OCI-LY1 (cell line): ENCODE data around the gene ATOX1.
"Not testable (repeated sequence)": the region's sequence is repeated elsewhere in the genome, so short reads cannot be mapped to it uniquely, and the experiment has no call there.

Experiments used
- H2AFZ ChIP-seq: fragments of 200-600 bp; sonication (generic), shearing (Covaris generic); 2 replicates; pipeline ENCODE4 v1.6.0; 2014; ENCODE audit warnings: antibody characterized with exemption, mild to moderate bottlenecking, low read length
- H3F3A ChIP-seq: fragments of 200-600 bp; sonication (generic), shearing (Covaris generic); 2 replicates; pipeline ENCODE4 v1.6.0; 2014; ENCODE audit warnings: mild to moderate bottlenecking, antibody characterized with exemption, low read length, moderate library complexity; ENCODE audit not compliant: insufficient read depth
- H3K27ac ChIP-seq: fragments of 200-600 bp; sonication (generic); 2 replicates; pipeline ENCODE4 v1.5.1; 2014; ENCODE audit warnings: low read length, mixed run types, mild to moderate bottlenecking, low read depth; ENCODE audit not compliant: poor library complexity, severe bottlenecking
- H3K27me3 ChIP-seq: fragments of 200-600 bp; sonication (generic); 2 replicates; pipeline ENCODE4 v1.6.0; 2014; ENCODE audit warnings: antibody characterized with exemption, mild to moderate bottlenecking, low read length, moderate library complexity; ENCODE audit not compliant: insufficient read depth
- H3K36me3 ChIP-seq: fragments of 200-600 bp; sonication (generic); 2 replicates; pipeline ENCODE4 v1.6.1; 2014; ENCODE audit warnings: mild to moderate bottlenecking, antibody characterized with exemption, low read length, moderate library complexity, mixed read lengths; ENCODE audit not compliant: insufficient read depth
- H3K4me1 ChIP-seq: fragments of 200-600 bp; sonication (generic); 2 replicates; pipeline ENCODE4 v1.5.1; 2014; ENCODE audit warnings: mild to moderate bottlenecking, low read length, moderate library complexity; ENCODE audit not compliant: insufficient read depth, severe bottlenecking
- H3K4me2 ChIP-seq: fragments of 200-600 bp; sonication (generic), shearing (Covaris generic); 2 replicates; pipeline ENCODE4 v1.6.1; 2014; ENCODE audit warnings: low read length
- H3K4me3 ChIP-seq: fragments of 200-600 bp; sonication (generic); 2 replicates; pipeline ENCODE4 v1.5.1; 2014; ENCODE audit warnings: low read length, low read depth, mild to moderate bottlenecking, mixed read lengths; ENCODE audit not compliant: poor library complexity, severe bottlenecking
- H3K79me2 ChIP-seq: fragments of 200-600 bp; shearing (Covaris generic); 2 replicates; pipeline ENCODE4 v1.6.1; 2016; ENCODE audit warnings: mixed run types, low read length, mixed read lengths; ENCODE audit not compliant: insufficient read depth
- H3K9ac ChIP-seq: fragments of 200-600 bp; sonication (generic), shearing (Covaris generic); 2 replicates; pipeline ENCODE4 v1.6.1; 2014; ENCODE audit warnings: mild to moderate bottlenecking, low read length, mixed read lengths
- H3K9me2 ChIP-seq: fragments of 200-600 bp; sonication (generic), shearing (Covaris generic); 2 replicates; pipeline ENCODE4 v1.6.1; 2014; ENCODE audit warnings: low read depth, mild to moderate bottlenecking, low read length, mixed read lengths
- H3K9me3 ChIP-seq: fragments of 200-600 bp; shearing (Covaris generic); 2 replicates; pipeline ENCODE4 v1.6.1; 2014; ENCODE audit warnings: low read length, mixed read lengths
- H4K20me1 ChIP-seq: fragments of 200-600 bp; sonication (generic), shearing (Covaris generic); 2 replicates; pipeline ENCODE4 v1.6.0; 2016; ENCODE audit warnings: mild to moderate bottlenecking, low read length; ENCODE audit not compliant: insufficient read depth
- CTCF ChIP-seq: fragments of 200-600 bp; sonication (generic), shearing (Covaris generic); IDR thresholded peaks from 2 replicates; pipeline ENCODE4 v1.5.1; 2017; ENCODE audit warnings: mild to moderate bottlenecking, antibody characterized with exemption, low read length, moderate library complexity, mixed read lengths
- EZH2 ChIP-seq: fragments of 200-600 bp; sonication (generic), shearing (Covaris generic); IDR thresholded peaks from 2 replicates; pipeline ENCODE4 v1.8.0; 2017; ENCODE audit warnings: borderline replicate concordance, mixed run types, mild to moderate bottlenecking, antibody characterized with exemption, low read length, moderate library complexity, mixed read lengths

ATOX1 gene

GRCh38 chr5:151699071-151699901 is 59.1 kb downstream of the ATOX1 start:
- H3K79me2 ChIP-seq, result no peaks in the 10 kb centered on the region
- no peaks in the 10 kb centered on the region for H3F3A ChIP-seq
- no peaks in the 10 kb centered on the region for H3K4me1 ChIP-seq
- no peak overlapping the region for H3K27ac ChIP-seq
- H3K36me3 ChIP-seq, result no peaks in the 10 kb centered on the region
- H3K4me2 ChIP-seq, result no peak overlapping the region
- H4K20me1 ChIP-seq, result no peaks in the 10 kb centered on the region
- no peaks in the 10 kb centered on the region for H3K9me3 ChIP-seq
- H3K4me3 ChIP-seq, result no peak overlapping the region
- TF ChIP-seq EZH2 (no peak), CTCF (no peak)
- no peak overlapping the region for H3K9ac ChIP-seq
- H3K27me3 ChIP-seq, result no peaks in the 10 kb centered on the region
- H2AFZ ChIP-seq, result no peak overlapping the region
- H3K9me2 ChIP-seq, result no peaks in the 10 kb centered on the region

- H4K20me1 ChIP-seq, H3K4me1 ChIP-seq, H2AFZ ChIP-seq, H3K27me3 ChIP-seq, H3K9me3 ChIP-seq, H3K4me2 ChIP-seq, H3K27ac ChIP-seq, H3F3A ChIP-seq, H3K36me3 ChIP-seq, H3K4me3 ChIP-seq, H3K9ac ChIP-seq, H3K9me2 ChIP-seq, H3K79me2 ChIP-seq: not testable (repeated sequence)
Observed at GRCh38 chr5:151698081-151698480, 60.4 kb downstream of the ATOX1 start.

- no peak overlapping the region for H2AFZ ChIP-seq
Observed at GRCh38 chr5:151697452-151697851, 61.0 kb downstream of the ATOX1 start.

More at GRCh38 chr5:151697452-151697851, 61.0 kb downstream of the ATOX1 start:
- no peak overlapping the region for H3K4me3 ChIP-seq
- no peaks in the 10 kb centered on the region for H3K9me3 ChIP-seq
- no peak overlapping the region for H3K4me2 ChIP-seq
- TF ChIP-seq EZH2, result no peak
- no peak for TF ChIP-seq CTCF
- H4K20me1 ChIP-seq, result no peaks in the 10 kb centered on the region
- no peaks in the 10 kb centered on the region for H3K79me2 ChIP-seq
- H3K9me2 ChIP-seq, result no peaks in the 10 kb centered on the region
- H3K27me3 ChIP-seq, result no peaks in the 10 kb centered on the region
- no peak overlapping the region for H3K27ac ChIP-seq
- no peaks in the 10 kb centered on the region for H3F3A ChIP-seq
- no peak overlapping the region for H3K9ac ChIP-seq
- H3K36me3 ChIP-seq, result no peaks in the 10 kb centered on the region
- H3K4me1 ChIP-seq, result no peaks in the 10 kb centered on the region
